ENCODE measurements around the gene PCNT. TPM values are rescaled to one million over a fixed set of nuclear protein-coding genes. Genes with fewer than 3 reads are reported as not detected.

The PCNT gene
- total RNA-seq, 1 donor from 2014 or later, result 36.0 TPM

DNA sequence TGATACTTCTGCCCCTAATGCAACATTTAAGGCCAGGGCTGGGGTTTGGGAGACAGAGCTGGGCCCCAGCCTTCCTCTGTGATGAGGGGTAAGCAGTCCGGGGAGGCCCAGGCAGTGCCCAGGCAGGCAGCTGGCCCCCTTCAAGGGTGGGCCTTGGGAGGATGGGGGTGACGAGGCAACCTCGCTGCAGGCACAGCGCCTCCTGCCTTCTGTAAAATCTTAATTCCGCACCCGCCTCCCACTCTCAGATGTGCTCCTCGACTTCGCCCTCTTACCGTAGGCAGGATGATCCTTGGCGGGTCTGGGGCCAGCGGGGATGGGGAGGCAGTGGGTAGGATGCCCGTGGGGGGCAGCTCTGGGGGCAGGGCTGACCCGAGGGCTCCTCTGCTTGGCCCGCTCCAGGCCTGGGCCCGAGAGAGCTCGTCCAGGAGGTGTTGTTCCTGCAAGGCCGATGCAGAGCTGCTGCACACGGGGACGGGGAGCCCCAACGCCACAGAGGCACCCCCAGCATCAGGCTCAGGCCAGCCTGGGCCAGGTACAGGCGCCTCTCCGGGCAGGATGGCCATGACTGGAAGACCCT, 9.4 kb upstream of the PCNT start:
- H3K27me3 Mint-ChIP-seq (ENCODE audit: unreplicated experiment), result no peaks in the 10 kb centered on the region

DNA sequence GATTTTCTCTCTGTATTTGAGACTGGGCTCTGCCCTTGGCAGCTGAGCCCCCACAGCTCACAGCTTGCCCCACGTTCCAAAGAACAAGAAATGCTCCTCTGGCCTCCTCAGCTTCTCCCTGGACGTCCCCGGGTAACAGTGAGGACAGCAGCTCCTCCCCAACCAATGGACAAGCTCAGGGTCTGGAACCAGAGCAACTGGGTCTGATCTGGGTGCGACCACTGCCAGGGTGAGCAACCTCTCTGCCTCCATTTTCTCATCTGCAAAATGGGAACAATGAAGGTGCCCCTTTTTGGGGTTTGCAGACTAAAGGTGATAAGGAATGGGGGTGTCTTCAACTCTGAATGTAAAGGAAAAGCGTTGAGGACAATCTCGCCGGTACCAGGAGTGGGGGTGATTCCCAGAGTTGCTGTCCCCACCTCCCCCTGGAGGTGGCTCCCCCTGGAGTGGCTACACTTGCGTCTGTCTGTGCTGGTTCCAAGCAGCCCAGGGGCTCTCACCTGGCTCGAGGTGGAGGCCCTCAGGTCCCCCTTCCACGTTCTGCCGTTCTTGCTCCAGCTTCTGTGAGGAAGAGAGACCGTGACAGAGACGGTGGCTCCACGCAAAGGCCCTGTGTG, 7.1 kb upstream of the PCNT start:
- H3K9me3 Mint-ChIP-seq (ENCODE audit: unreplicated experiment), result no peaks in the 10 kb centered on the region
- no peak overlapping the region for H3K27ac Mint-ChIP-seq (ENCODE audit: unreplicated experiment)
- H3K27me3 Mint-ChIP-seq (ENCODE audit: unreplicated experiment), result no peaks in the 10 kb centered on the region
- H3K4me3 Mint-ChIP-seq (ENCODE audit: unreplicated experiment), result no peak overlapping the region
- DNase-seq (ENCODE audit: low spot score), result no peak
- TF ChIP-seq, protein P1, sequence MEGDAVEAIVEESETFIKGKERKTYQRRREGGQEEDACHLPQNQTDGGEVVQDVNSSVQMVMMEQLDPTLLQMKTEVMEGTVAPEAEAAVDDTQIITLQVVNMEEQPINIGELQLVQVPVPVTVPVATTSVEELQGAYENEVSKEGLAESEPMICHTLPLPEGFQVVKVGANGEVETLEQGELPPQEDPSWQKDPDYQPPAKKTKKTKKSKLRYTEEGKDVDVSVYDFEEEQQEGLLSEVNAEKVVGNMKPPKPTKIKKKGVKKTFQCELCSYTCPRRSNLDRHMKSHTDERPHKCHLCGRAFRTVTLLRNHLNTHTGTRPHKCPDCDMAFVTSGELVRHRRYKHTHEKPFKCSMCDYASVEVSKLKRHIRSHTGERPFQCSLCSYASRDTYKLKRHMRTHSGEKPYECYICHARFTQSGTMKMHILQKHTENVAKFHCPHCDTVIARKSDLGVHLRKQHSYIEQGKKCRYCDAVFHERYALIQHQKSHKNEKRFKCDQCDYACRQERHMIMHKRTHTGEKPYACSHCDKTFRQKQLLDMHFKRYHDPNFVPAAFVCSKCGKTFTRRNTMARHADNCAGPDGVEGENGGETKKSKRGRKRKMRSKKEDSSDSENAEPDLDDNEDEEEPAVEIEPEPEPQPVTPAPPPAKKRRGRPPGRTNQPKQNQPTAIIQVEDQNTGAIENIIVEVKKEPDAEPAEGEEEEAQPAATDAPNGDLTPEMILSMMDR (IDR thresholded peaks at IDR 0.05; ENCODE audit: unreplicated experiment), result no peak
- H3K4me1 Mint-ChIP-seq (ENCODE audit: unreplicated experiment), result peaks cover 11% of the 10 kb centered on the region
- peaks cover 4% of the 10 kb centered on the region for H3K36me3 Mint-ChIP-seq (ENCODE audit: low read depth, unreplicated experiment)

More for the DNA sequence above, 9.4 kb upstream of the PCNT start:
- Mint-ChIP-seq H3K9me3 (ENCODE audit: unreplicated experiment) (no peaks in the 10 kb centered on the region), H3K27ac (ENCODE audit: unreplicated experiment) (no peak overlapping the region), H3K36me3 (ENCODE audit: low read depth, unreplicated experiment) (peaks cover 4% of the 10 kb centered on the region), H3K4me1 (ENCODE audit: unreplicated experiment) (no peaks in the 10 kb centered on the region), H3K4me3 (ENCODE audit: unreplicated experiment) (no peak overlapping the region)
- DNase-seq (ENCODE audit: low spot score), result no peak
- TF ChIP-seq, protein P1 (IDR thresholded peaks at IDR 0.05; ENCODE audit: unreplicated experiment), result no peak

DNA sequence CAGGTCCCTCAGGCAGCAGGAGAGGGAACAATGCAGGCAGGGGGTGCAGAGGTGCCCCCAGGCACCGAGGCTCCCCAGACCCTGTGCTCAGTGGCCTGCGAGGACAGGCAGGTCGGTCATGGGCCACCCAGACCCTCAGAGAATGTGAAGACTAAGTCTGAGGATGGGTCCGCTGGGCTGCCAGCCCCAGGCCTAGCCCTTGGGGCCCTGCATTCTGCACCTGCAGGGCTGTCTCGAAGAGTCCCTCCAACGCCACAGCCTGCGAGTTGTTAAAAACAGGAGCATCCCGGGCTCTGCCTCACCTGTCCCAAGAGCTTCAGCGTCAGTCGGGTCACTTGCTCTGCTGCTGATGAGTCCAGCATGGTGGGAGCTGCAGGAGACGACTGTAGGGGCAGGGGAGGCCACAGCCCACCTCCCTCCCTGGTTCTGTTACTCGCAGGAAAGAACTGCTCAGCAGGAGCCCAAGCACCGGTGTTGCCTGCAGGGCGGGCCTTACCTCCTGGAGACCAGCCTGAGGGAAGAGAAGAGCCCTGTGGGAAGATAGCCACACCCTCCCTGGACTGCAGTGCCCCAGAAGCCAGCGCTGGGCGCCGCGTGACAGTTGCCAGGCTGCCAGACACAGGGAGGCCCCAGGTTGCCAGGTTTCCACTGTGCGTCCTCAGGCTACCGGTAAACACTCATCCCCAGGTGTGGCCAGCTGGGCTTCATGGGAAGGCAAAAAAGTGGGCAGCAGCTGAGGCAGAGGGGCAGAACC, 6.1 kb upstream of the PCNT start:
- Mint-ChIP-seq H3K36me3 (ENCODE audit: low read depth, unreplicated experiment) (peaks cover under 1% of the 10 kb centered on the region), H3K27me3 (ENCODE audit: unreplicated experiment) (no peaks in the 10 kb centered on the region), H3K4me3 (ENCODE audit: unreplicated experiment) (no peak overlapping the region), H3K27ac (ENCODE audit: unreplicated experiment) (no peak overlapping the region), H3K4me1 (ENCODE audit: unreplicated experiment) (peaks cover 20% of the 10 kb centered on the region), H3K9me3 (ENCODE audit: unreplicated experiment) (no peaks in the 10 kb centered on the region)
- no peak for DNase-seq (ENCODE audit: low spot score)
- TF ChIP-seq, protein P1 (IDR thresholded peaks at IDR 0.05; ENCODE audit: unreplicated experiment), result no peak

DNA sequence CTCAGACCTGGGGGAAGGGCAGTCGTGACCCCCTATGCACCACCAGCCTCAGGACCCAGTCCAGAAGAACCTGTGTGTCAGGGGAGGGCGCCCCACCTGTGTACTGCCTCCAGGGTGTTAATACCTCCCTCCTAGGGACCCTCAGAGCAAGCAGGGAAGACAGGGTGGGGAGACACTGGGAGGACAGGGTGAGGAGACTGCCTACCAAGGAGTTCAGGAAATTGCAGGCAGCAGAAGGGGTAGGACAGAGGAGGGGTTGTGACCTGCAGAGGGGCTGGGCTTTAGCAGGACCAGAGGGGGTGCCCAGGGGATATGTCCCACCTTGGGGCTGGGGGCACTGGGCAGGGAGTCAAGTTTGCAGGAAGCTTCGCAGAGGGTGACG, 5.5 kb upstream of the PCNT start:
- DNase-seq (ENCODE audit: low spot score), result no peak
- H3K9me3 Mint-ChIP-seq (ENCODE audit: unreplicated experiment), result no peaks in the 10 kb centered on the region
- TF ChIP-seq, protein P1 (IDR thresholded peaks at IDR 0.05; ENCODE audit: unreplicated experiment), result no peak
- no peaks in the 10 kb centered on the region for H3K27me3 Mint-ChIP-seq (ENCODE audit: unreplicated experiment)
- no peak overlapping the region for H3K27ac Mint-ChIP-seq (ENCODE audit: unreplicated experiment)
- H3K4me1 Mint-ChIP-seq (ENCODE audit: unreplicated experiment), result peaks cover 23% of the 10 kb centered on the region
- no peaks in the 10 kb centered on the region for H3K36me3 Mint-ChIP-seq (ENCODE audit: low read depth, unreplicated experiment)
- H3K4me3 Mint-ChIP-seq (ENCODE audit: unreplicated experiment), result no peak overlapping the region

DNA sequence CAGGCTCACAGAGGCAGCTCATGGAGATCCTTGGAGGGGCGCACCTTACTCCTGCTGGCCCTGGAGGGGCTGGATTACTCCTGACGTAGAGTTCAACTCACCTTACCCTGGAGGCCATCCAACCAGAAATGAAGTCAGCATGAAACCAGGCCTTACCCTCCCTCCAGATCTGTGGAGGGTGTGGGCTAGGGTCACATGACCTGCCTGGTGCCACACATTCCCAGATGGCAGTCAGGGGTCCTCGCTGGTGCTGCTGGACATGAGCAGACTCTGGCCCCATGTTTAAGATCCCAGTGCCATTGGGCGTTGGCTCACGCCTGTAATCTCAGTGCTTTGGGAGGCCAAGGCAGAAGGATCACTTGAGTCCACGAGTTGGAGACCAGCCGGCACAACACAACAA, 4.8 kb upstream of the PCNT start:
- H3K36me3 Mint-ChIP-seq (ENCODE audit: low read depth, unreplicated experiment), result no peaks in the 10 kb centered on the region
- TF ChIP-seq, protein P1 (IDR thresholded peaks at IDR 0.05; ENCODE audit: unreplicated experiment), result no peak
- peaks cover 23% of the 10 kb centered on the region for H3K4me1 Mint-ChIP-seq (ENCODE audit: unreplicated experiment)
- DNase-seq (ENCODE audit: low spot score), result no peak
- no peak overlapping the region for H3K27ac Mint-ChIP-seq (ENCODE audit: unreplicated experiment)
- no peaks in the 10 kb centered on the region for H3K9me3 Mint-ChIP-seq (ENCODE audit: unreplicated experiment)
- H3K4me3 Mint-ChIP-seq (ENCODE audit: unreplicated experiment), result no peak overlapping the region
- H3K27me3 Mint-ChIP-seq (ENCODE audit: unreplicated experiment), result no peaks in the 10 kb centered on the region
